ENCODE data around the gene AIG1. TPM values are rescaled to one million over a fixed set of nuclear protein-coding genes. Genes with fewer than 3 reads are reported as not detected.
"Not testable (repeated sequence)": the region's sequence is repeated elsewhere in the genome, so short reads cannot be mapped to it uniquely, and the experiment has no call there.

Gene AIG1
- total RNA-seq, 1 experiment from 2014 or later = 2.2 TPM

GRCh38 chr6:143136647-143137046 is 76.0 kb downstream of the AIG1 start:
- Histone ChIP-seq H3K9me3 (ENCODE audit: low read depth, low read length, poor library complexity, severe bottlenecking) (no peaks in the 10 kb centered on the region), H3K27ac (ENCODE audit: low read depth, low read length, poor library complexity, severe bottlenecking) (no peak overlapping the region), H3K36me3 (ENCODE audit: insufficient read depth, low read length, poor library complexity, severe bottlenecking) (no peaks in the 10 kb centered on the region), H3K4me1 (ENCODE audit: insufficient read depth, low read length, poor library complexity, severe bottlenecking) (no peaks in the 10 kb centered on the region), H3K27me3 (replicated peaks; ENCODE audit: insufficient read depth, low read depth, low read length, poor library complexity) (no peaks in the 10 kb centered on the region), H3K4me3 (ENCODE audit: low read depth, low read length, poor library complexity, severe bottlenecking) (no peak overlapping the region)
- ChIA-PET POLR2A (ENCODE audit: low non-redundant PET) (no interaction called here), CTCF (no interaction called here)
- no TSS peak for BruUV-seq (replicated peaks)
- no peak for DNase-seq (ENCODE audit: low spot score)
- TF ChIP-seq EZH2 (IDR thresholded peaks at IDR 0.05; ENCODE audit: borderline replicate concordance, low read depth, low read length, poor library complexity, severe bottlenecking) (no peak), CTCF (conservative IDR thresholded peaks at IDR 0.05; ENCODE audit: low read depth, low read length) (no peak)
- intact Hi-C loops (cut with micrococcal nuclease; ENCODE audit: unreplicated experiment) = no loop called here

- DNase-seq (ENCODE audit: low spot score) = no peak
- Histone ChIP-seq H3K9me3 (ENCODE audit: low read depth, low read length, poor library complexity, severe bottlenecking) (no peaks in the 10 kb centered on the region), H3K27ac (ENCODE audit: low read depth, low read length, poor library complexity, severe bottlenecking) (no peak overlapping the region), H3K27me3 (replicated peaks; ENCODE audit: insufficient read depth, low read depth, low read length, poor library complexity) (no peaks in the 10 kb centered on the region), H3K36me3 (ENCODE audit: insufficient read depth, low read length, poor library complexity, severe bottlenecking) (no peaks in the 10 kb centered on the region), H3K4me1 (ENCODE audit: insufficient read depth, low read length, poor library complexity, severe bottlenecking) (no peaks in the 10 kb centered on the region), H3K4me3 (ENCODE audit: low read depth, low read length, poor library complexity, severe bottlenecking) (no peak overlapping the region)
- POLR2A ChIA-PET (ENCODE audit: low non-redundant PET) = no interaction called here
- intact Hi-C loops (cut with micrococcal nuclease; ENCODE audit: unreplicated experiment) = no loop called here
- CTCF ChIA-PET = no interaction called here
- BruUV-seq (replicated peaks) = no TSS peak
- no peak for TF ChIP-seq EZH2 (IDR thresholded peaks at IDR 0.05; ENCODE audit: borderline replicate concordance, low read depth, low read length, poor library complexity, severe bottlenecking)
- TF ChIP-seq CTCF (conservative IDR thresholded peaks at IDR 0.05; ENCODE audit: low read depth, low read length) = no peak
Observed at GRCh38 chr6:143139239-143139784, 78.6 kb downstream of the AIG1 start.

GRCh38 chr6:143139884-143140283 is 79.2 kb downstream of the AIG1 start:
- POLR2A ChIA-PET (ENCODE audit: low non-redundant PET); H3K27me3 ChIP-seq (replicated peaks; ENCODE audit: insufficient read depth, low read depth, low read length, poor library complexity); H3K27ac ChIP-seq (ENCODE audit: low read depth, low read length, poor library complexity, severe bottlenecking); H3K9me3 ChIP-seq (ENCODE audit: low read depth, low read length, poor library complexity, severe bottlenecking); DNase-seq (ENCODE audit: low spot score); intact Hi-C loops (cut with micrococcal nuclease; ENCODE audit: unreplicated experiment); H3K4me3 ChIP-seq (ENCODE audit: low read depth, low read length, poor library complexity, severe bottlenecking); H3K36me3 ChIP-seq (ENCODE audit: insufficient read depth, low read length, poor library complexity, severe bottlenecking); CTCF ChIA-PET; BruUV-seq (replicated peaks); H3K4me1 ChIP-seq (ENCODE audit: insufficient read depth, low read length, poor library complexity, severe bottlenecking): not testable (repeated sequence)

GRCh38 chr6:143140767-143141166 is 80.1 kb downstream of the AIG1 start:
- TF ChIP-seq EZH2 (IDR thresholded peaks at IDR 0.05; ENCODE audit: borderline replicate concordance, low read depth, low read length, poor library complexity, severe bottlenecking) = no peak
- no peak for TF ChIP-seq CTCF (conservative IDR thresholded peaks at IDR 0.05; ENCODE audit: low read depth, low read length)
- POLR2A ChIA-PET (ENCODE audit: low non-redundant PET) = no interaction called here
- Histone ChIP-seq H3K4me3 (ENCODE audit: low read depth, low read length, poor library complexity, severe bottlenecking) (no peak overlapping the region), H3K27me3 (replicated peaks; ENCODE audit: insufficient read depth, low read depth, low read length, poor library complexity) (no peaks in the 10 kb centered on the region), H3K27ac (ENCODE audit: low read depth, low read length, poor library complexity, severe bottlenecking) (no peak overlapping the region), H3K4me1 (ENCODE audit: insufficient read depth, low read length, poor library complexity, severe bottlenecking) (no peaks in the 10 kb centered on the region), H3K36me3 (ENCODE audit: insufficient read depth, low read length, poor library complexity, severe bottlenecking) (no peaks in the 10 kb centered on the region), H3K9me3 (ENCODE audit: low read depth, low read length, poor library complexity, severe bottlenecking) (no peaks in the 10 kb centered on the region)
- CTCF ChIA-PET = no interaction called here
- intact Hi-C loops (cut with micrococcal nuclease; ENCODE audit: unreplicated experiment) = no loop called here
- BruUV-seq (replicated peaks) = no TSS peak
- DNase-seq (ENCODE audit: low spot score) = no peak

Measured in A673 (cell line).